GM21825 (cell line): ENCODE measurements around the gene RIN3.

Source experiments
- ATAC-seq: cut with Tn5 transposase; IDR thresholded peaks from one replicate; pipeline ENCODE4 v1.9.1; 2021; ENCODE audit warnings: mild to moderate bottlenecking, moderate library complexity; ENCODE audit not compliant: unreplicated experiment

RIN3 gene

GRCh38 chr14:92555465-92556111, 42.0 kb downstream of the RIN3 start:
- ATAC-seq: no peak

- no peak for ATAC-seq
These were observed 42.7 kb downstream of the RIN3 start for GRCh38 chr14:92556255-92556741.

- ATAC-seq: no peak
These were observed 43.4 kb downstream of the RIN3 start for GRCh38 chr14:92556863-92557543.

GRCh38 chr14:92557544-92557912, 43.9 kb downstream of the RIN3 start:
- no peak for ATAC-seq

- ATAC-seq: no peak
These were observed 44.7 kb downstream of the RIN3 start for GRCh38 chr14:92558319-92558718.

- ATAC-seq: no peak
These were observed 45.9 kb downstream of the RIN3 start for GRCh38 chr14:92559486-92559885.

- ATAC-seq: no peak
These were observed 46.7 kb downstream of the RIN3 start for GRCh38 chr14:92560106-92560865.

GRCh38 chr14:92561906-92562479, 48.4 kb downstream of the RIN3 start:
- no peak for ATAC-seq

- peak; percentile 84 for ATAC-seq
These were observed 49.8 kb downstream of the RIN3 start for GRCh38 chr14:92563359-92563758.

- no peak for ATAC-seq
These were observed 50.2 kb downstream of the RIN3 start for GRCh38 chr14:92563765-92564285.

- no peak for ATAC-seq
These were observed 50.9 kb downstream of the RIN3 start for GRCh38 chr14:92564344-92565039.

- no peak for ATAC-seq
These were observed 51.6 kb downstream of the RIN3 start for GRCh38 chr14:92565040-92565717.

- ATAC-seq: no peak
These were observed 52.1 kb downstream of the RIN3 start for GRCh38 chr14:92565718-92566115.

GRCh38 chr14:92567173-92567725, 53.7 kb downstream of the RIN3 start:
- no peak for ATAC-seq

- peak; percentile 73 for ATAC-seq
These were observed 55.3 kb downstream of the RIN3 start for GRCh38 chr14:92568621-92569479.

GRCh38 chr14:92570674-92571262, 57.2 kb downstream of the RIN3 start:
- no peak for ATAC-seq

GRCh38 chr14:92572050-92572449, 58.5 kb downstream of the RIN3 start:
- ATAC-seq: no peak

- ATAC-seq: no peak
These were observed 60.3 kb downstream of the RIN3 start for GRCh38 chr14:92573761-92574498.
